Measurements from ENCODE around the gene AFAP1L2.

- TF ChIP-seq, protein P1, sequence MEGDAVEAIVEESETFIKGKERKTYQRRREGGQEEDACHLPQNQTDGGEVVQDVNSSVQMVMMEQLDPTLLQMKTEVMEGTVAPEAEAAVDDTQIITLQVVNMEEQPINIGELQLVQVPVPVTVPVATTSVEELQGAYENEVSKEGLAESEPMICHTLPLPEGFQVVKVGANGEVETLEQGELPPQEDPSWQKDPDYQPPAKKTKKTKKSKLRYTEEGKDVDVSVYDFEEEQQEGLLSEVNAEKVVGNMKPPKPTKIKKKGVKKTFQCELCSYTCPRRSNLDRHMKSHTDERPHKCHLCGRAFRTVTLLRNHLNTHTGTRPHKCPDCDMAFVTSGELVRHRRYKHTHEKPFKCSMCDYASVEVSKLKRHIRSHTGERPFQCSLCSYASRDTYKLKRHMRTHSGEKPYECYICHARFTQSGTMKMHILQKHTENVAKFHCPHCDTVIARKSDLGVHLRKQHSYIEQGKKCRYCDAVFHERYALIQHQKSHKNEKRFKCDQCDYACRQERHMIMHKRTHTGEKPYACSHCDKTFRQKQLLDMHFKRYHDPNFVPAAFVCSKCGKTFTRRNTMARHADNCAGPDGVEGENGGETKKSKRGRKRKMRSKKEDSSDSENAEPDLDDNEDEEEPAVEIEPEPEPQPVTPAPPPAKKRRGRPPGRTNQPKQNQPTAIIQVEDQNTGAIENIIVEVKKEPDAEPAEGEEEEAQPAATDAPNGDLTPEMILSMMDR (IDR thresholded peaks at IDR 0.05; ENCODE audit: insufficient read depth, low read length, poor library complexity, severe bottlenecking) = no peak
- no peak for TF ChIP-seq EZH2phosphoT487 (conservative IDR thresholded peaks at IDR 0.05; ENCODE audit: low read length)
These were observed 147.5 kb downstream of the AFAP1L2 start for GRCh38 chr10:114256822-114257221.

Data from SU-DHL-6 (cell line).